Measurements from ENCODE around the gene PTPN3. TPM values are rescaled to one million over a fixed set of nuclear protein-coding genes. Genes with fewer than 3 reads are reported as not detected.
"Not testable (repeated sequence)": the region's sequence is repeated elsewhere in the genome, so short reads cannot be mapped to it uniquely, and the experiment has no call there.

The PTPN3 gene
- total and polyA plus RNA-seq, 7 experiments from 2014 or later = 0.89 TPM; not detected in 6

- Mint-ChIP-seq H3K4me1 (peaks cover 0 to 2% (median 0%) of the 10 kb centered on the region in 7 donors), H3K4me3 (no peak overlapping the region), H3K27me3 (peaks cover 7 to 17% (median 11%) of the 10 kb centered on the region in 5 donors), H3K27ac (no peak overlapping the region), H3K9me3 (peaks cover 0 to 8% (median 4%) of the 10 kb centered on the region in 11 donors), H3K36me3 (peaks cover 0 to 4% (median 0%) of the 10 kb centered on the region in 5 donors)
- POLR2A ChIA-PET = no interaction called here
- no peaks in the 10 kb centered on the region for H3K27me3 ChIP-seq (ENCODE audit: control insufficient read depth in 2 of 2, insufficient read depth in 2 of 2, low read length in 2 of 2)
- H3K36me3 ChIP-seq (ENCODE audit: control insufficient read depth in 2 of 3, insufficient read depth in 3 of 3, low read length in 3 of 3) = no peaks in the 10 kb centered on the region
- ATAC-seq (no peak), DNase-seq (no peak)
- no peak overlapping the region for H3K27ac ChIP-seq (ENCODE audit: low read depth, low read length)
- no peaks in the 10 kb centered on the region for H3K4me1 ChIP-seq (ENCODE audit: control insufficient read depth in 2 of 2, insufficient read depth in 2 of 2, low read length in 2 of 2)
- intact Hi-C loops (cut with micrococcal nuclease) = no loop called here
- CTCF ChIA-PET = no interaction called here
- H3K4me3 ChIP-seq (ENCODE audit: low read length) = no peak overlapping the region
- H3K9me3 ChIP-seq (ENCODE audit: control insufficient read depth in 2 of 3, low read length in 3 of 3) = no peaks in the 10 kb centered on the region
Measured at GRCh38 chr9:109535365-109535764, 37.3 kb upstream of the PTPN3 start.

- H3K4me3 ChIP-seq (ENCODE audit: low read length) = no peak overlapping the region
- POLR2A ChIA-PET = no interaction called here
- H3K9me3 ChIP-seq (ENCODE audit: control insufficient read depth in 2 of 3, low read length in 3 of 3) = no peaks in the 10 kb centered on the region
- no peak for ATAC-seq
- intact Hi-C loops (cut with micrococcal nuclease) = no loop called here
- no peaks in the 10 kb centered on the region for H3K36me3 ChIP-seq (ENCODE audit: control insufficient read depth in 2 of 3, insufficient read depth in 3 of 3, low read length in 3 of 3)
- Mint-ChIP-seq H3K4me3 (no peak overlapping the region), H3K4me1 (peaks cover 0 to 1% (median 0%) of the 10 kb centered on the region in 7 donors), H3K36me3 (peaks cover 0 to 8% (median 0%) of the 10 kb centered on the region in 5 donors), H3K27me3 (peaks cover 4 to 17% (median 11%) of the 10 kb centered on the region in 5 donors), H3K27ac (no peak overlapping the region), H3K9me3 (peaks cover 0 to 11% (median 4%) of the 10 kb centered on the region in 11 donors)
- H3K4me1 ChIP-seq (ENCODE audit: control insufficient read depth in 2 of 2, insufficient read depth in 2 of 2, low read length in 2 of 2) = no peaks in the 10 kb centered on the region
- no peaks in the 10 kb centered on the region for H3K27me3 ChIP-seq (ENCODE audit: control insufficient read depth in 2 of 2, insufficient read depth in 2 of 2, low read length in 2 of 2)
- H3K27ac ChIP-seq (ENCODE audit: low read depth, low read length) = no peak overlapping the region
- no peak for DNase-seq
- CTCF ChIA-PET = no interaction called here
Measured at GRCh38 chr9:109534151-109534550, 36.0 kb upstream of the PTPN3 start.

- H3K36me3 Mint-ChIP-seq; H3K4me1 ChIP-seq (ENCODE audit: control insufficient read depth in 2 of 2, insufficient read depth in 2 of 2, low read length in 2 of 2); ATAC-seq; H3K27me3 ChIP-seq (ENCODE audit: control insufficient read depth in 2 of 2, insufficient read depth in 2 of 2, low read length in 2 of 2); H3K9me3 ChIP-seq (ENCODE audit: control insufficient read depth in 2 of 3, low read length in 3 of 3); POLR2A ChIA-PET; intact Hi-C loops (cut with micrococcal nuclease); H3K27ac Mint-ChIP-seq; H3K4me3 ChIP-seq (ENCODE audit: low read length); H3K27ac ChIP-seq (ENCODE audit: low read depth, low read length); DNase-seq; CTCF ChIA-PET; H3K4me3 Mint-ChIP-seq; H3K36me3 ChIP-seq (ENCODE audit: control insufficient read depth in 2 of 3, insufficient read depth in 3 of 3, low read length in 3 of 3); H3K4me1 Mint-ChIP-seq: not testable (repeated sequence)
- Mint-ChIP-seq H3K9me3 (peaks cover 0 to 11% (median 4%) of the 10 kb centered on the region in 11 donors), H3K27me3 (peaks cover 4 to 14% (median 9%) of the 10 kb centered on the region in 5 donors)
Measured at GRCh38 chr9:109532652-109533051, 34.5 kb upstream of the PTPN3 start.

- Mint-ChIP-seq H3K4me1 (peaks cover 0 to 2% (median 0%) of the 10 kb centered on the region in 7 donors), H3K36me3 (no peaks in the 10 kb centered on the region), H3K27ac (no peak overlapping the region), H3K9me3 (peaks cover 0 to 3% (median 0%) of the 10 kb centered on the region in 11 donors), H3K4me3 (no peak overlapping the region), H3K27me3 (peaks cover 0 to 15% (median 0%) of the 10 kb centered on the region in 5 donors)
- CTCF ChIA-PET = no interaction called here
- POLR2A ChIA-PET = no interaction called here
- Histone ChIP-seq H3K4me1 (ENCODE audit: control insufficient read depth in 2 of 2, insufficient read depth in 2 of 2, low read length in 2 of 2) (no peaks in the 10 kb centered on the region), H3K27ac (ENCODE audit: low read depth, low read length) (no peak overlapping the region), H3K27me3 (ENCODE audit: control insufficient read depth in 2 of 2, insufficient read depth in 2 of 2, low read length in 2 of 2) (no peaks in the 10 kb centered on the region), H3K36me3 (ENCODE audit: control insufficient read depth in 2 of 3, insufficient read depth in 3 of 3, low read length in 3 of 3) (no peaks in the 10 kb centered on the region), H3K9me3 (ENCODE audit: control insufficient read depth in 2 of 3, low read length in 3 of 3) (no peaks in the 10 kb centered on the region), H3K4me3 (ENCODE audit: low read length) (no peak overlapping the region)
- DNase-seq (no peak), ATAC-seq (no peak)
- intact Hi-C loops (cut with micrococcal nuclease) = no loop called here
Measured at GRCh38 chr9:109522106-109522505, 24.0 kb upstream of the PTPN3 start.

- Histone ChIP-seq H3K4me1 (ENCODE audit: control insufficient read depth in 2 of 2, insufficient read depth in 2 of 2, low read length in 2 of 2) (no peaks in the 10 kb centered on the region), H3K36me3 (ENCODE audit: control insufficient read depth in 2 of 3, insufficient read depth in 3 of 3, low read length in 3 of 3) (no peaks in the 10 kb centered on the region), H3K27me3 (ENCODE audit: control insufficient read depth in 2 of 2, insufficient read depth in 2 of 2, low read length in 2 of 2) (no peaks in the 10 kb centered on the region), H3K27ac (ENCODE audit: low read depth, low read length) (no peak overlapping the region), H3K9me3 (ENCODE audit: control insufficient read depth in 2 of 3, low read length in 3 of 3) (no peaks in the 10 kb centered on the region), H3K4me3 (ENCODE audit: low read length) (no peak overlapping the region)
- ChIA-PET CTCF (no interaction called here), POLR2A (no interaction called here)
- Mint-ChIP-seq H3K4me1 (peaks cover 0 to 2% (median 0%) of the 10 kb centered on the region in 7 donors), H3K27me3 (peaks cover 0 to 19% (median 13%) of the 10 kb centered on the region in 5 donors), H3K4me3 (no peak overlapping the region), H3K9me3 (peaks cover 0 to 7% (median 0%) of the 10 kb centered on the region in 11 donors), H3K27ac (no peak overlapping the region), H3K36me3 (peaks cover 0 to 3% (median 0%) of the 10 kb centered on the region in 5 donors)
- DNase-seq = peak in 2 of 9 donors; percentile 7 to 50
- intact Hi-C loops (cut with micrococcal nuclease) = loop anchor here in 1 of 2 donors (1.0 kb wide), 2 partner anchors 80 to 276 kb away; no protein-coding TSS in a partner anchor
- peak; percentile 50 for ATAC-seq
Measured at GRCh38 chr9:109520475-109521132, 22.5 kb upstream of the PTPN3 start.

GRCh38 chr9:109519366-109519765 lies 21.3 kb upstream of the PTPN3 start:
- ChIA-PET CTCF (no interaction called here), POLR2A (no interaction called here)
- no peaks in the 10 kb centered on the region for H3K27me3 ChIP-seq (ENCODE audit: control insufficient read depth in 2 of 2, insufficient read depth in 2 of 2, low read length in 2 of 2)
- Mint-ChIP-seq H3K9me3 (peaks cover 0 to 7% (median 0%) of the 10 kb centered on the region in 11 donors), H3K36me3 (peaks cover 0 to 3% (median 0%) of the 10 kb centered on the region in 5 donors), H3K27me3 (peaks cover 0 to 22% (median 18%) of the 10 kb centered on the region in 5 donors), H3K4me3 (no peak overlapping the region), H3K27ac (no peak overlapping the region), H3K4me1 (peaks cover 0 to 2% (median 0%) of the 10 kb centered on the region in 7 donors)
- no peak overlapping the region for H3K4me3 ChIP-seq (ENCODE audit: low read length)
- no peaks in the 10 kb centered on the region for H3K36me3 ChIP-seq (ENCODE audit: control insufficient read depth in 2 of 3, insufficient read depth in 3 of 3, low read length in 3 of 3)
- no peak for DNase-seq
- no peak for ATAC-seq
- H3K27ac ChIP-seq (ENCODE audit: low read depth, low read length) = no peak overlapping the region
- H3K4me1 ChIP-seq (ENCODE audit: control insufficient read depth in 2 of 2, insufficient read depth in 2 of 2, low read length in 2 of 2) = no peaks in the 10 kb centered on the region
- no peaks in the 10 kb centered on the region for H3K9me3 ChIP-seq (ENCODE audit: control insufficient read depth in 2 of 3, low read length in 3 of 3)
- intact Hi-C loops (cut with micrococcal nuclease) = no loop called here

Data from naive thymus-derived CD4-positive, alpha-beta T cell (primary cell).